Measurements from ENCODE around the gene PTBP1.

GRCh38 chr19:788983-789700 lies 8.1 kb upstream of the PTBP1 start:
- TF ChIP-seq CTCF (IDR thresholded peaks at IDR 0.05) (no peak), CREB1 (CRISPR knock-in tag; IDR thresholded peaks at IDR 0.05) (no peak), SMAD3 (CRISPR knock-in tag; IDR thresholded peaks at IDR 0.05; ENCODE audit: borderline replicate concordance) (no peak), ESRRA (CRISPR knock-in tag; IDR thresholded peaks at IDR 0.05; ENCODE audit: borderline replicate concordance) (no peak)
